RPMI8226 (cell line): ENCODE results near the gene KIF15.
A peak's percentile ranks its signal among the peaks of the same experiment; 100 is the strongest.
"Not testable (repeated sequence)": the region's sequence is repeated elsewhere in the genome, so short reads cannot be mapped to it uniquely, and the experiment has no call there.

Experiments used
- DNase-seq: peaks from one replicate; pipeline ENCODE4 v3.0.0-alpha.2; 2015

The KIF15 gene

GRCh38 chr3:44831232-44831631, 69.6 kb downstream of the KIF15 start:
- DNase-seq: no peak

- no peak for DNase-seq
These were observed 70.4 kb downstream of the KIF15 start for GRCh38 chr3:44832032-44832431.

- no peak for DNase-seq
These were observed 71.4 kb downstream of the KIF15 start for GRCh38 chr3:44832965-44833364.

GRCh38 chr3:44833394-44833793, 71.8 kb downstream of the KIF15 start:
- no peak for DNase-seq

GRCh38 chr3:44835684-44836083, 74.1 kb downstream of the KIF15 start:
- DNase-seq: no peak

- DNase-seq: no peak
These were observed 80.8 kb downstream of the KIF15 start for GRCh38 chr3:44842376-44842775.

GRCh38 chr3:44845528-44846520, 84.2 kb downstream of the KIF15 start:
- DNase-seq: no peak

- DNase-seq: no peak
These were observed 87.0 kb downstream of the KIF15 start for GRCh38 chr3:44848634-44849033.

GRCh38 chr3:44856663-44857062, 95.1 kb downstream of the KIF15 start:
- DNase-seq: not testable (repeated sequence)

GRCh38 chr3:44860117-44860516, 98.5 kb downstream of the KIF15 start:
- no peak for DNase-seq

- DNase-seq: peak; percentile 76
These were observed 100.0 kb downstream of the KIF15 start, which contains the start of gene TMEM42 for GRCh38 chr3:44861412-44862225. TMEM42 (plus strand) TSS chr3:44861912; CDS start chr3:44861925, 13 bp downstream.

GRCh38 chr3:44862226-44862637, 100.6 kb downstream of the KIF15 start:
- peak; percentile 24 for DNase-seq

- no peak for DNase-seq
These were observed 103.9 kb downstream of the KIF15 start for GRCh38 chr3:44865272-44866035.

- no peak for DNase-seq
These were observed 106.0 kb downstream of the KIF15 start for GRCh38 chr3:44867421-44868111.

- DNase-seq: no peak
These were observed 108.9 kb downstream of the KIF15 start for GRCh38 chr3:44870375-44871061.

- no peak for DNase-seq
These were observed 112.7 kb downstream of the KIF15 start, which contains the start of gene TGM4 for GRCh38 chr3:44874308-44874707. TGM4 (plus strand) TSS chr3:44874608; CDS start chr3:44874679, 71 bp downstream.

GRCh38 chr3:44875596-44875995, 114.0 kb downstream of the KIF15 start:
- no peak for DNase-seq

- DNase-seq: no peak
These were observed 115.7 kb downstream of the KIF15 start for GRCh38 chr3:44877333-44877732.

- DNase-seq: no peak
These were observed 118.7 kb downstream of the KIF15 start for GRCh38 chr3:44880284-44880683.

GRCh38 chr3:44883213-44883955, 121.8 kb downstream of the KIF15 start:
- DNase-seq: no peak

- DNase-seq: no peak
These were observed 122.4 kb downstream of the KIF15 start for GRCh38 chr3:44883999-44884431.
